ENCODE measurements around the gene NFIA.

DNA sequence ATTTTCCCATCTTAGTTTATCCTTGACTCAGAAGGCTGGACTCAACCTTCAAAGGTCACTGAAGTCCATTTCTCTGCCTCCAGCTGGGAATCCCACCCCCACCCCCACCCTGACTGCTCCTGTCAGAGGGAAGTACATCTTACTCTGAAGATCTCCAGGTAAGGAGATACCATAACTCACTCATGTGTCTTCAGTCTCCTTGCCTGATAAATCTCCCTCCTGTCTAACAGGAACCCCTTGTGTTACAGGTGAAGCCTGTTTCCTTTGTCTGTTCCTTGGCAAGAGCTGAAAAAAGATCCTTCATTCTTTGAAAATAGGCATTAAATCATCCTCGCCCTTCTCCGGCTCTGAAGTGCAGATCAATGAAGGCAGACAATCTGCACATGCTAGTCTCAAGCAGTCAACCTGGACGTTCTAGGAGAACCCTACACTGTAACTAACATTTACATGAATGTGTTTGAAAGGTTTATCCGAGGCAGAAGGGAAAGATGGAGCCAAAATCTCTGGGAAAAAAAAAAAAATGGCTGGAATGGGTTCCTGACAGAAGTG is 392.0 kb downstream of the NFIA start:
- TF ChIP-seq POLR2A (IDR thresholded peaks at IDR 0.05; ENCODE audit: low read depth, low read length) (no peak), TAF1 (IDR thresholded peaks at IDR 0.05; ENCODE audit: borderline replicate concordance, low read depth, low read length) (no peak)

Data from GM12892 (cell line).